Measurements from ENCODE around the gene TAS2R43.
"Not testable (repeated sequence)": the region's sequence is repeated elsewhere in the genome, so short reads cannot be mapped to it uniquely, and the experiment has no call there.

GRCh38 chr12:11114130-11114529, 22.0 kb upstream of the TAS2R43 start:
- TF ChIP-seq POLR2A (IDR thresholded peaks at IDR 0.05) = not testable (repeated sequence)
- TF ChIP-seq, protein P1, sequence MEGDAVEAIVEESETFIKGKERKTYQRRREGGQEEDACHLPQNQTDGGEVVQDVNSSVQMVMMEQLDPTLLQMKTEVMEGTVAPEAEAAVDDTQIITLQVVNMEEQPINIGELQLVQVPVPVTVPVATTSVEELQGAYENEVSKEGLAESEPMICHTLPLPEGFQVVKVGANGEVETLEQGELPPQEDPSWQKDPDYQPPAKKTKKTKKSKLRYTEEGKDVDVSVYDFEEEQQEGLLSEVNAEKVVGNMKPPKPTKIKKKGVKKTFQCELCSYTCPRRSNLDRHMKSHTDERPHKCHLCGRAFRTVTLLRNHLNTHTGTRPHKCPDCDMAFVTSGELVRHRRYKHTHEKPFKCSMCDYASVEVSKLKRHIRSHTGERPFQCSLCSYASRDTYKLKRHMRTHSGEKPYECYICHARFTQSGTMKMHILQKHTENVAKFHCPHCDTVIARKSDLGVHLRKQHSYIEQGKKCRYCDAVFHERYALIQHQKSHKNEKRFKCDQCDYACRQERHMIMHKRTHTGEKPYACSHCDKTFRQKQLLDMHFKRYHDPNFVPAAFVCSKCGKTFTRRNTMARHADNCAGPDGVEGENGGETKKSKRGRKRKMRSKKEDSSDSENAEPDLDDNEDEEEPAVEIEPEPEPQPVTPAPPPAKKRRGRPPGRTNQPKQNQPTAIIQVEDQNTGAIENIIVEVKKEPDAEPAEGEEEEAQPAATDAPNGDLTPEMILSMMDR (IDR thresholded peaks at IDR 0.05) = not testable (repeated sequence)

All from prostate gland (tissue), 2 donors.